ENCODE results near the gene FAM114A2. TPM values are rescaled to one million over a fixed set of nuclear protein-coding genes. Genes with fewer than 3 reads are reported as not detected.

FAM114A2 gene
- total RNA-seq, 1 experiment from 2014 or later = 12.8 TPM

- Histone ChIP-seq H2BK20ac (ENCODE audit: low read depth, low read length, poor library complexity, severe bottlenecking) (no peak overlapping the region), H3K23ac (ENCODE audit: insufficient read length, low read depth, low read length) (no peak overlapping the region), H4K5ac (ENCODE audit: insufficient read length, low read depth, low read length) (no peak overlapping the region), H3K23me2 (ENCODE audit: insufficient read length, low read depth, low read length, poor library complexity, severe bottlenecking) (no peaks in the 10 kb centered on the region), H4K8ac (replicated peaks; ENCODE audit: insufficient read length, low read depth, low read length) (no peak overlapping the region), H3K4me1 (ENCODE audit: insufficient read depth, low read length) (peaks cover 10% of the 10 kb centered on the region), H3K18ac (ENCODE audit: insufficient read length, low read depth, low read length) (no peak overlapping the region), H3K4ac (ENCODE audit: low read depth, low read length) (no peak overlapping the region), H2BK15ac (ENCODE audit: low read depth, low read length) (no peak overlapping the region), H2AK5ac (ENCODE audit: insufficient read length, low read length) (no peak overlapping the region), H3K56ac (ENCODE audit: insufficient read length, low read depth, low read length) (no peak overlapping the region), H3K9me3 (ENCODE audit: control insufficient read depth, low read depth, low read length) (no peaks in the 10 kb centered on the region), H3K27ac (ENCODE audit: insufficient read length, low read depth, low read length) (no peak overlapping the region), H2BK5ac (ENCODE audit: insufficient read length, low read length) (no peak overlapping the region), H2BK12ac (ENCODE audit: insufficient read length, low read depth, low read length) (no peak overlapping the region), H2AFZ (ENCODE audit: low read length) (no peak overlapping the region), H4K91ac (ENCODE audit: insufficient read length, low read depth, low read length) (no peak overlapping the region), H3K27me3 (ENCODE audit: insufficient read depth, low read length) (no peaks in the 10 kb centered on the region), H3K79me1 (ENCODE audit: insufficient read depth, low read depth, low read length, poor library complexity, severe bottlenecking) (no peaks in the 10 kb centered on the region), H2BK120ac (ENCODE audit: low read depth, low read length, poor library complexity, severe bottlenecking) (no peak overlapping the region), H3K79me2 (ENCODE audit: insufficient read depth, low read length) (no peaks in the 10 kb centered on the region), H3K14ac (ENCODE audit: insufficient read depth, low read length) (no peak overlapping the region), H3T11ph (ENCODE audit: low read length) (no peak overlapping the region), H4K20me1 (ENCODE audit: control insufficient read depth, insufficient read depth, insufficient read length) (no peaks in the 10 kb centered on the region), H3K4me2 (ENCODE audit: insufficient read depth, insufficient read length, low read length) (no peak overlapping the region), H3K9ac (ENCODE audit: extremely low read depth, insufficient read length, low read length) (no peak overlapping the region)
- Mint-ChIP-seq H3K36me3 (ENCODE audit: insufficient read depth in 1 of 3, low read depth in 3 of 3) (peaks cover 0 to 7% (median 0%) of the 10 kb centered on the region in 3 experiments; a peak in 1 of 7 replicates), H3K9me3 (peaks cover 0 to 10% of the 10 kb centered on the region in 2 experiments; a peak in 2 of 5 replicates), H3K27ac (peak overlapping the region in 1 of 3 experiments; percentile 9; a peak in 1 of 7 replicates), H3K27me3 (ENCODE audit: low read depth) (no peaks in the 10 kb centered on the region; the same call in none of the 2 replicates), H3K4me1 (peaks cover 20 to 31% of the 10 kb centered on the region in 2 experiments), H3K4me3 (no peak overlapping the region)
- no peak for DNase-seq
- TF ChIP-seq, protein P1, sequence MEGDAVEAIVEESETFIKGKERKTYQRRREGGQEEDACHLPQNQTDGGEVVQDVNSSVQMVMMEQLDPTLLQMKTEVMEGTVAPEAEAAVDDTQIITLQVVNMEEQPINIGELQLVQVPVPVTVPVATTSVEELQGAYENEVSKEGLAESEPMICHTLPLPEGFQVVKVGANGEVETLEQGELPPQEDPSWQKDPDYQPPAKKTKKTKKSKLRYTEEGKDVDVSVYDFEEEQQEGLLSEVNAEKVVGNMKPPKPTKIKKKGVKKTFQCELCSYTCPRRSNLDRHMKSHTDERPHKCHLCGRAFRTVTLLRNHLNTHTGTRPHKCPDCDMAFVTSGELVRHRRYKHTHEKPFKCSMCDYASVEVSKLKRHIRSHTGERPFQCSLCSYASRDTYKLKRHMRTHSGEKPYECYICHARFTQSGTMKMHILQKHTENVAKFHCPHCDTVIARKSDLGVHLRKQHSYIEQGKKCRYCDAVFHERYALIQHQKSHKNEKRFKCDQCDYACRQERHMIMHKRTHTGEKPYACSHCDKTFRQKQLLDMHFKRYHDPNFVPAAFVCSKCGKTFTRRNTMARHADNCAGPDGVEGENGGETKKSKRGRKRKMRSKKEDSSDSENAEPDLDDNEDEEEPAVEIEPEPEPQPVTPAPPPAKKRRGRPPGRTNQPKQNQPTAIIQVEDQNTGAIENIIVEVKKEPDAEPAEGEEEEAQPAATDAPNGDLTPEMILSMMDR (conservative IDR thresholded peaks at IDR 0.05) = no peak
- WGBS (ENCODE audit: extremely low coverage, insufficient read length, low lambda C conversion rate) = no CpG with 5 or more reads among the region's 4 CpGs
Measured at GRCh38 chr5:153957205-153957604, 81.5 kb downstream of the FAM114A2 start.

Measured in H9 (cell line).